ENCODE results near the gene OR10J4. TPM values are rescaled to one million over a fixed set of nuclear protein-coding genes. Genes with fewer than 3 reads are reported as not detected.

OR10J4 gene
- total and polyA plus RNA-seq, 2 of the 4 experiments (the other 2 are of a cell fraction) = not detected

GRCh38 chr1:159444511-159444910 is 12.5 kb downstream of the OR10J4 start:
- H3K4me1 ChIP-seq (ENCODE audit: control insufficient read depth, insufficient read depth, low read length) = no peaks in the 10 kb centered on the region
- no peaks in the 10 kb centered on the region for H3K9me1 ChIP-seq (ENCODE audit: insufficient read depth, low read length)
- dilution Hi-C loops (cut with HindIII; ENCODE audit: low sequenced_read_pairs, unreplicated experiment) (no loop called here), in situ Hi-C loops (cut with MboI; ENCODE audit: low sequenced_read_pairs) (no loop called here), intact Hi-C loops (cut with micrococcal nuclease) (no loop called here)
- no peak overlapping the region for H3K23ac ChIP-seq (ENCODE audit: low read depth, low read length)
- no peak overlapping the region for H2BK5ac ChIP-seq (ENCODE audit: low read depth, low read length, poor library complexity, severe bottlenecking)
- H4K8ac ChIP-seq (ENCODE audit: low read depth in 2 of 2, low read length in 2 of 2) = no peak overlapping the region
- H3K4ac ChIP-seq (ENCODE audit: low read depth, low read length) = no peak overlapping the region
- H2BK120ac ChIP-seq (ENCODE audit: low read depth, low read length) = no peak overlapping the region
- no TSS peak for BruUV-seq (replicated peaks)
- H3K9me3 ChIP-seq (ENCODE audit: control insufficient read depth, insufficient read depth, low read length) = peaks cover 2% of the 10 kb centered on the region; the same call in 1 of the 2 replicates
- no peak overlapping the region for H3K4me2 ChIP-seq (ENCODE audit: low read depth, low read length)
- H3K4me3 ChIP-seq (ENCODE audit: insufficient read depth, low read depth, low read length) = no peak overlapping the region
- H4K91ac ChIP-seq (ENCODE audit: insufficient read depth, low read depth, low read length) = no peak overlapping the region
- CTCF ChIA-PET = no interaction called here
- no peak overlapping the region for H3K27ac ChIP-seq (ENCODE audit: insufficient read depth, low read length)
- POLR2A ChIA-PET (ENCODE audit: unreplicated experiment) = no interaction called here
- no peaks in the 10 kb centered on the region for H3K79me1 ChIP-seq (ENCODE audit: low read depth in 1 of 2, low read length in 2 of 2)
- H2BK20ac ChIP-seq (ENCODE audit: low read depth, low read length) = no peak overlapping the region
- no peaks in the 10 kb centered on the region for H4K20me1 ChIP-seq (ENCODE audit: insufficient read depth, low read length)
- no peaks in the 10 kb centered on the region for H3K36me3 ChIP-seq (ENCODE audit: control insufficient read depth, insufficient read depth, low read length)
- no peak overlapping the region for H2AK5ac ChIP-seq (ENCODE audit: low read depth, low read length)
- no peak overlapping the region for H3K56ac ChIP-seq (ENCODE audit: extremely low read depth, insufficient read depth, low read length)
- TF ChIP-seq USF2 (IDR thresholded peaks at IDR 0.05; ENCODE audit: low read depth, low read length) (no peak), POLR2A (IDR thresholded peaks at IDR 0.05; ENCODE audit: low read depth, low read length) (no peak), MAZ (IDR thresholded peaks at IDR 0.05; ENCODE audit: borderline replicate concordance, low read depth, low read length) (no peak), CEBPB (IDR thresholded peaks at IDR 0.05; ENCODE audit: low read depth, low read length) (no peak), BHLHE40 (IDR thresholded peaks at IDR 0.05; ENCODE audit: low read depth, low read length) (no peak)
- H3K27me3 ChIP-seq (ENCODE audit: control insufficient read depth, insufficient read depth, low read length) = no peaks in the 10 kb centered on the region
- H4K5ac ChIP-seq (ENCODE audit: low read depth, low read length) = no peak overlapping the region
- H3K18ac ChIP-seq (ENCODE audit: low read depth, low read length) = no peak overlapping the region
- no peak overlapping the region for H2AFZ ChIP-seq (replicated peaks; ENCODE audit: low read length, poor library complexity)
- H2AK9ac ChIP-seq (replicated peaks; ENCODE audit: low read depth, low read length, poor library complexity) = no peak overlapping the region
- no peak overlapping the region for H2BK15ac ChIP-seq (ENCODE audit: low read depth, low read length)
- no peak for ATAC-seq (ENCODE audit: low read depth)
- H3K14ac ChIP-seq (replicated peaks; ENCODE audit: low read depth, low read length) = no peak overlapping the region
- no peak for DNase-seq
- no peak overlapping the region for H3K9ac ChIP-seq (ENCODE audit: low read depth, low read length)
